GM12878 (cell line): ENCODE results near the gene TXNDC15. TPM values are rescaled to one million over a fixed set of nuclear protein-coding genes. Genes with fewer than 3 reads are reported as not detected.

Source experiments
- ATAC-seq: fragments of 200-7000 bp; cut with Tn5 transposase; 3 replicates; pipeline ENCODE4 v1.9.1; 2020; ENCODE audit warnings: mild to moderate bottlenecking, moderate library complexity
- BruUV-seq: library from RNA; stranded (reverse); fragments of 400-500 nt; replicated peaks from 2 replicates; lab custom pipeline; 2021; lab: Mats Ljungman, UMichigan
- CTCF ChIA-PET: fragments of 300-600 bp; sonication (Branson Sonifier 250); formaldehyde crosslinking; extraction: SDS; loops from one replicate; lab custom pipeline; 2021; ENCODE audit warnings: inconsistent platforms; lab: Yijun Ruan, JAX
- POLR2A ChIA-PET: fragments of 350-600 bp; formaldehyde crosslinking; extraction: SDS; loops from one replicate; lab custom pipeline; 2021; ENCODE audit warnings: inconsistent platforms; lab: Charles Lee
- RAD21 ChIA-PET: fragments of 300-600 bp; sonication (Branson Sonifier 250); formaldehyde crosslinking; loops from one replicate; lab custom pipeline; 2023; ENCODE audit warnings: antibody characterized with exemption; ENCODE audit not compliant: unreplicated experiment; lab: Charles Lee
- SMC1A ChIA-PET: fragments of 300-600 bp; sonication (Branson Sonifier 250); formaldehyde crosslinking; loops from one replicate; lab custom pipeline; 2023; ENCODE audit not compliant: unreplicated experiment, uncharacterized antibody; lab: Charles Lee
- DNase-seq: peaks from one replicate; pipeline ENCODE4 v3.0.0-alpha.2; 2011; ENCODE audit warnings: low read depth, low spot score
- FAIRE-seq: peaks from 3 replicates; lab custom pipeline; 2011; peaks lifted over from hg19 to GRCh38; lab: Jason Lieb, UNC
- H2AFZ ChIP-seq: 2 replicates; pipeline ENCODE4 v1.6.0; 2011; ENCODE audit warnings: low read depth, low read length, control low read depth; ENCODE audit not compliant: control insufficient read depth
- H3K27ac ChIP-seq: 2 replicates; pipeline ENCODE4 v1.5.1; 2011; ENCODE audit warnings: control low read depth; ENCODE audit not compliant: control insufficient read depth, insufficient read depth
- H3K27me3 ChIP-seq, 2 experiments: replicated peaks in 1 of 2; 2 replicates each; pipeline versions ENCODE4 v1.6.0 to v1.6.1; 2011; ENCODE audit warnings: low read length in 1 of 2; ENCODE audit not compliant: control insufficient read depth in 2 of 2, insufficient read depth in 2 of 2
- H3K36me3 ChIP-seq, 2 experiments: 2 replicates each; pipeline ENCODE4 v1.5.1; 2011; ENCODE audit warnings: low read length in 1 of 2; ENCODE audit not compliant: control insufficient read depth in 2 of 2, insufficient read depth in 2 of 2
- H3K4me1 ChIP-seq: 2 replicates; pipeline ENCODE4 v1.6.1; 2011; ENCODE audit warnings: mild to moderate bottlenecking, low read length, moderate library complexity, mixed read lengths; ENCODE audit not compliant: control insufficient read depth, insufficient read depth
- H3K4me2 ChIP-seq: 2 replicates; pipeline ENCODE4 v1.6.0; 2011; ENCODE audit warnings: control low read depth; ENCODE audit not compliant: control insufficient read depth, insufficient read depth
- H3K4me3 ChIP-seq: fragments of 200-600 bp; sonication (generic); 2 replicates; pipeline ENCODE4 v1.5.1; 2016
- H3K79me2 ChIP-seq: 2 replicates; pipeline ENCODE4 v1.6.0; 2011; ENCODE audit warnings: low read length; ENCODE audit not compliant: control insufficient read depth, insufficient read depth
- H3K9ac ChIP-seq: 2 replicates; pipeline ENCODE4 v1.8.0; 2011; ENCODE audit warnings: low read length, control low read depth, mixed read lengths; ENCODE audit not compliant: control insufficient read depth, insufficient read depth
- H3K9me3 ChIP-seq: replicated peaks from 3 replicates; pipeline ENCODE4 v1.5.1; 2011; ENCODE audit warnings: mild to moderate bottlenecking, low read length; ENCODE audit not compliant: control insufficient read depth, insufficient read depth
- H4K20me1 ChIP-seq: 2 replicates; pipeline ENCODE4 v1.6.0; 2011; ENCODE audit not compliant: control insufficient read depth, insufficient read depth
- BHLHE40 ChIP-seq, 2 experiments: fragments of 450-650 bp in 1 of 2; IDR thresholded peaks; 2 replicates each; pipeline ENCODE4 v1.6.1; 2011 to 2017; ENCODE audit warnings: low read depth in 2 of 2, borderline replicate concordance in 1 of 2, improper control_type of control experiment in 1 of 2, low read length in 1 of 2, mild to moderate bottlenecking in 1 of 2
- MXI1 ChIP-seq: fragments of 150-350 bp; IDR thresholded peaks from 2 replicates; pipeline ENCODE4 v1.6.1; 2011; ENCODE audit warnings: low read depth, mild to moderate bottlenecking, inconsistent platforms, low read length, improper control_type of control experiment
- SIX5 ChIP-seq: IDR thresholded peaks from 2 replicates; pipeline ENCODE4 v1.6.1; 2011; ENCODE audit warnings: mild to moderate bottlenecking, low read depth, low read length, moderate library complexity; ENCODE audit not compliant: severe bottlenecking
- SMAD1 ChIP-seq: fragments of 450-650 bp; IDR thresholded peaks from 2 replicates; pipeline ENCODE4 v1.6.1; 2018; ENCODE audit warnings: mild to moderate bottlenecking, low read depth; ENCODE audit not compliant: partially characterized antibody
- WRNIP1 ChIP-seq: IDR thresholded peaks from 2 replicates; pipeline ENCODE4 v1.6.1; 2011; ENCODE audit warnings: low read depth, low read length, improper control_type of control experiment, borderline replicate concordance
- WGBS: methylation state at CpG from one replicate; pipeline ENCODE4 v1.1.6; 2016; ENCODE audit warnings: low lambda C conversion rate; ENCODE audit not compliant: insufficient replicate concordance, insufficient coverage; ENCODE audit errors: missing lambda C conversion rate; 5-methylcytosine and 5-hydroxymethylcytosine counted together
- in situ Hi-C: fragments of 300-500 bp; cut with MboI; formaldehyde crosslinking; loops from 9 replicates; pipeline ENCODE4 v1.14.3; 2018; ENCODE audit warnings: mixed read lengths
- intact Hi-C: fragments of 100-400 bp; cut with micrococcal nuclease; formaldehyde crosslinking; loops from one replicate; pipeline ENCODE4 v1.14.2; 2022; ENCODE audit not compliant: unreplicated experiment
- polyA plus RNA-seq, 11 experiments: library from polyadenylated mRNA; depleted of rRNA in 4 of 11; unstranded in 6 of 11; stranded (reverse) in 5 of 11; fragments of >200 nt; fragmentation: Nextera tagmentation in 4 of 11; fragmentation: Illumina TruSeq in 1 of 11; extraction: Ambion mirVana in 4 of 11; extraction: Trizol in 1 of 11; gene quantifications; 1 replicate in 1 of 11; 2 replicates in 10 of 11; pipeline versions ENCODE4 v1.2.1 to v1.2.3, GENCODE V29; 2011 to 2016; ENCODE audit warnings: inconsistent platforms in 2 of 11, missing spikeins in 2 of 11, low read depth in 1 of 11
- total RNA-seq, 4 experiments: library from RNA; depleted of rRNA in 3 of 4; stranded (reverse); fragments of >200 nt in 3 of 4; fragmentation: Illumina TruSeq in 1 of 4; extraction: Trizol in 1 of 4; gene quantifications; 2 replicates each; pipeline versions ENCODE4 v1.2.1 to v1.2.3, GENCODE V29; 2013 to 2021
- TF ChIP-seq, protein P1 (sequence below): fragments of 450-650 bp; formaldehyde crosslinking; IDR thresholded peaks from 2 replicates; pipeline ENCODE4 v1.4.0; 2020; ENCODE audit warnings: mild to moderate bottlenecking, moderate library complexity
- TF ChIP-seq, protein P2 (sequence below): IDR thresholded peaks from 2 replicates; pipeline ENCODE4 v1.6.1; 2012; ENCODE audit warnings: low read depth, low read length, improper control_type of control experiment
- TF ChIP-seq, protein P3 (sequence below): fragments of 450-650 bp; IDR thresholded peaks from 2 replicates; pipeline ENCODE4 v1.6.1; 2014; ENCODE audit warnings: mild to moderate bottlenecking
- TF ChIP-seq, protein P4 (sequence below): IDR thresholded peaks from 2 replicates; pipeline ENCODE4 v1.6.1; 2011; ENCODE audit warnings: mild to moderate bottlenecking, low read depth, low read length, moderate library complexity; ENCODE audit not compliant: insufficient replicate concordance

Gene TXNDC15
- total and polyA plus RNA-seq, 10 of the 15 experiments (the other 5 are each of a cell fraction or from before 2014, with no cell fraction given): 8.1 to 60.6 (median 38.1) TPM

DNA sequence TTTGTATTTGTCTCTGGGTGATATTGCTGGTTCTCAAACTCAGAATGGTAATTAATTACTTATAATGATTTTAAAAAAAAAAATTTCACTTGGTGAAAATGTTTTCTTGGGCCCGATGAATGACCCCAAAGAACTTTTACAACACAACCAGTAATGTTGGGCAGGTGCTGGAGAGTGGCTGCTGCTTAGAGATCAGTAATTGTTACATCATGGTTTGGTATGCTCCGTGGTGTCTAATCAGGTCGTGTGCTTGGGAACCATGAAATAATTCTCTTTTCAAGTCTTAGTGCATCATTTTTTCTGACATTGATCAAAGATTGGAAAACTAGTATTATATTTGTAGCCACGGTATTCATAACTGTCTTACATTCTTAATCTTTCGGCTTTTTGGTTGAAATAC is 60.0 kb downstream of the TXNDC15 start:
- no peak for ATAC-seq
- POLR2A ChIA-PET: no interaction called here

More for the DNA sequence above, 60.0 kb downstream of the TXNDC15 start:
- no peaks in the 10 kb centered on the region for H3K79me2 ChIP-seq
- CTCF ChIA-PET: interaction anchor here (1.5 kb wide), 1 partner anchor 194 kb away, joined by 3 read pairs; no protein-coding TSS in a partner anchor
- 80% methylated on average over 5 of the region's 5 CpGs for WGBS
- TF ChIP-seq, protein P1, sequence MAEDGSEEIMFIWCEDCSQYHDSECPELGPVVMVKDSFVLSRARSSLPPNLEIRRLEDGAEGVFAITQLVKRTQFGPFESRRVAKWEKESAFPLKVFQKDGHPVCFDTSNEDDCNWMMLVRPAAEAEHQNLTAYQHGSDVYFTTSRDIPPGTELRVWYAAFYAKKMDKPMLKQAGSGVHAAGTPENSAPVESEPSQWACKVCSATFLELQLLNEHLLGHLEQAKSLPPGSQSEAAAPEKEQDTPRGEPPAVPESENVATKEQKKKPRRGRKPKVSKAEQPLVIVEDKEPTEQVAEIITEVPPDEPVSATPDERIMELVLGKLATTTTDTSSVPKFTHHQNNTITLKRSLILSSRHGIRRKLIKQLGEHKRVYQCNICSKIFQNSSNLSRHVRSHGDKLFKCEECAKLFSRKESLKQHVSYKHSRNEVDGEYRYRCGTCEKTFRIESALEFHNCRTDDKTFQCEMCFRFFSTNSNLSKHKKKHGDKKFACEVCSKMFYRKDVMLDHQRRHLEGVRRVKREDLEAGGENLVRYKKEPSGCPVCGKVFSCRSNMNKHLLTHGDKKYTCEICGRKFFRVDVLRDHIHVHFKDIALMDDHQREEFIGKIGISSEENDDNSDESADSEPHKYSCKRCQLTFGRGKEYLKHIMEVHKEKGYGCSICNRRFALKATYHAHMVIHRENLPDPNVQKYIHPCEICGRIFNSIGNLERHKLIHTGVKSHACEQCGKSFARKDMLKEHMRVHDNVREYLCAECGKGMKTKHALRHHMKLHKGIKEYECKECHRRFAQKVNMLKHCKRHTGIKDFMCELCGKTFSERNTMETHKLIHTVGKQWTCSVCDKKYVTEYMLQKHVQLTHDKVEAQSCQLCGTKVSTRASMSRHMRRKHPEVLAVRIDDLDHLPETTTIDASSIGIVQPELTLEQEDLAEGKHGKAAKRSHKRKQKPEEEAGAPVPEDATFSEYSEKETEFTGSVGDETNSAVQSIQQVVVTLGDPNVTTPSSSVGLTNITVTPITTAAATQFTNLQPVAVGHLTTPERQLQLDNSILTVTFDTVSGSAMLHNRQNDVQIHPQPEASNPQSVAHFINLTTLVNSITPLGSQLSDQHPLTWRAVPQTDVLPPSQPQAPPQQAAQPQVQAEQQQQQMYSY (CRISPR knock-in tag): no peak
- TF ChIP-seq, protein P2, sequence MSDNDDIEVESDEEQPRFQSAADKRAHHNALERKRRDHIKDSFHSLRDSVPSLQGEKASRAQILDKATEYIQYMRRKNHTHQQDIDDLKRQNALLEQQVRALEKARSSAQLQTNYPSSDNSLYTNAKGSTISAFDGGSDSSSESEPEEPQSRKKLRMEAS: no peak
- TF ChIP-seq, protein P3, sequence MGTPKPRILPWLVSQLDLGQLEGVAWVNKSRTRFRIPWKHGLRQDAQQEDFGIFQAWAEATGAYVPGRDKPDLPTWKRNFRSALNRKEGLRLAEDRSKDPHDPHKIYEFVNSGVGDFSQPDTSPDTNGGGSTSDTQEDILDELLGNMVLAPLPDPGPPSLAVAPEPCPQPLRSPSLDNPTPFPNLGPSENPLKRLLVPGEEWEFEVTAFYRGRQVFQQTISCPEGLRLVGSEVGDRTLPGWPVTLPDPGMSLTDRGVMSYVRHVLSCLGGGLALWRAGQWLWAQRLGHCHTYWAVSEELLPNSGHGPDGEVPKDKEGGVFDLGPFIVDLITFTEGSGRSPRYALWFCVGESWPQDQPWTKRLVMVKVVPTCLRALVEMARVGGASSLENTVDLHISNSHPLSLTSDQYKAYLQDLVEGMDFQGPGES: no peak
- TF ChIP-seq MXI1: no peak
- TF ChIP-seq BHLHE40 (IDR thresholded peaks at IDR 0.05; ENCODE audit: borderline replicate concordance in 1 of 2, low read depth in 2 of 2, low read length in 1 of 2): no peak
- TF ChIP-seq SMAD1: no peak
- TF ChIP-seq, protein P4, sequence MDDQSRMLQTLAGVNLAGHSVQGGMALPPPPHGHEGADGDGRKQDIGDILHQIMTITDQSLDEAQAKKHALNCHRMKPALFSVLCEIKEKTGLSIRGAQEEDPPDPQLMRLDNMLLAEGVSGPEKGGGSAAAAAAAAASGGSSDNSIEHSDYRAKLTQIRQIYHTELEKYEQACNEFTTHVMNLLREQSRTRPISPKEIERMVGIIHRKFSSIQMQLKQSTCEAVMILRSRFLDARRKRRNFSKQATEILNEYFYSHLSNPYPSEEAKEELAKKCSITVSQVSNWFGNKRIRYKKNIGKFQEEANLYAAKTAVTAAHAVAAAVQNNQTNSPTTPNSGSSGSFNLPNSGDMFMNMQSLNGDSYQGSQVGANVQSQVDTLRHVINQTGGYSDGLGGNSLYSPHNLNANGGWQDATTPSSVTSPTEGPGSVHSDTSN: no peak
- TF ChIP-seq WRNIP1: no peak
- TF ChIP-seq SIX5: no peak
- TF ChIP-seq, all 136 proteins: peak for 0
- ChIA-PET RAD21 (no interaction called here), SMC1A (interaction anchor here (1.5 kb wide), 1 partner anchor 17 kb away, joined by 3 read pairs; no protein-coding TSS in a partner anchor)
- intact Hi-C loops (no loop called here), in situ Hi-C loops (no loop called here)
- H3K27me3 ChIP-seq: no peaks in the 10 kb centered on the region
- H3K9me3 ChIP-seq: no peaks in the 10 kb centered on the region
- no peak overlapping the region for H3K4me3 ChIP-seq
- peaks cover 0 to 3% of the 10 kb centered on the region in 2 experiments; a peak in 1 of 4 replicates for H3K36me3 ChIP-seq
- H2AFZ ChIP-seq: no peak overlapping the region
- H3K4me1 ChIP-seq: no peaks in the 10 kb centered on the region
- H3K27ac ChIP-seq: no peak overlapping the region
- no TSS peak for BruUV-seq
- no peak overlapping the region for H3K4me2 ChIP-seq
- DNase-seq (no peak), FAIRE-seq (no peak)
- no peaks in the 10 kb centered on the region for H4K20me1 ChIP-seq
- H3K9ac ChIP-seq: no peak overlapping the region
